WI38 (cell line): ENCODE data around the gene RBP5.

Experiments
- H3K4me3 ChIP-seq: 2 replicates; pipeline ENCODE4 v1.5.1; 2011; ENCODE audit warnings: low read depth, mild to moderate bottlenecking, control low read depth, low read length
- TF ChIP-seq, protein P1 (sequence below): IDR thresholded peaks from 2 replicates; pipeline ENCODE4 v1.5.1; 2012; ENCODE audit warnings: low read depth, mild to moderate bottlenecking, control low read depth, low read length

Gene RBP5

DNA sequence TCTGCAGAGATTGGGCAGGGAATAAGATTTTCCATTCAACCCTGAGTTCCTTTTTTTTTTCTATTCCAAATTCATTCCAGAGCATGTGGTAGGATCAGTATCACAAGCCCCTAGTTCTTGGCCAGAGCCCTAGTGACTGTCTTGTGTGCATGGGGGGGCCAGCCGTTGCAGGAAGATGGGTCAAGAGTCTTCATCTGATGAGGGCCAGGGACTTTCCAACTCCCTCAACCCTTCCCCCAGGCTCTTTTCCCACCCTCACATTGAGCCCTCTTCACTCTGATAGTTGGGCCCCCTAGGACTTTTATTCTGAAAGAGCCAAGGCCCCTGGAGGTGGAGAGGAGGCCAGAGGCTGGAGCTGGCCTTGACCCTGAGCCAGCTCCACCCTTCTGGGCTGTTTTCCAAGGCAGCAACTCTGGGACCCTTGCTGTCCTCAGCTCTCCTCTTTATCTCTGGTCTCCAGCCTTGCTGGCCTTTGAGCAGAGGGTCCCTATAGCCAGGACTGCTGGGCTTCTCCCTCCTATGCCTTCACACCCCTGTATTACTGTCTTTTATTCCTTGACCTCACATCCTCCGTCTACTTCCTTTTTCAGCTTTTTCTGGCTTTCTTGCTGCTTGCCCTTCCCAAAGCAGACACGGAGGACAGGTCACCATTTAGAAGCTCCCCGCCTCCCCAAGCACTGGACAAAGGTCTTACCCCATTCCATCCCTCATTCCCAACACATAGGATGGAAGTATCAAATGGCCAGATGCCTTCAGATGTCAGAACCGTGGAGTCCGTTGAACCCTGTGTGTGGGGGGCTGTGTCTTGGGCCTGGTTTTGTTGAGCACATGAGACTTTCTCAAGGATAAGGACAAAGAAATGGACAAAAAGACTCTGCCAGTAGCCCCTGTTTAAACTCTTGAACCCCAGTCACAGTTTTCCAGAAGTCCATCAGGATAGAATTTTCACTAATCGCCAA is 5.6 kb downstream of the RBP5 start:
- no peak overlapping the region for H3K4me3 ChIP-seq
- TF ChIP-seq, protein P1, sequence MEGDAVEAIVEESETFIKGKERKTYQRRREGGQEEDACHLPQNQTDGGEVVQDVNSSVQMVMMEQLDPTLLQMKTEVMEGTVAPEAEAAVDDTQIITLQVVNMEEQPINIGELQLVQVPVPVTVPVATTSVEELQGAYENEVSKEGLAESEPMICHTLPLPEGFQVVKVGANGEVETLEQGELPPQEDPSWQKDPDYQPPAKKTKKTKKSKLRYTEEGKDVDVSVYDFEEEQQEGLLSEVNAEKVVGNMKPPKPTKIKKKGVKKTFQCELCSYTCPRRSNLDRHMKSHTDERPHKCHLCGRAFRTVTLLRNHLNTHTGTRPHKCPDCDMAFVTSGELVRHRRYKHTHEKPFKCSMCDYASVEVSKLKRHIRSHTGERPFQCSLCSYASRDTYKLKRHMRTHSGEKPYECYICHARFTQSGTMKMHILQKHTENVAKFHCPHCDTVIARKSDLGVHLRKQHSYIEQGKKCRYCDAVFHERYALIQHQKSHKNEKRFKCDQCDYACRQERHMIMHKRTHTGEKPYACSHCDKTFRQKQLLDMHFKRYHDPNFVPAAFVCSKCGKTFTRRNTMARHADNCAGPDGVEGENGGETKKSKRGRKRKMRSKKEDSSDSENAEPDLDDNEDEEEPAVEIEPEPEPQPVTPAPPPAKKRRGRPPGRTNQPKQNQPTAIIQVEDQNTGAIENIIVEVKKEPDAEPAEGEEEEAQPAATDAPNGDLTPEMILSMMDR = no peak

DNA sequence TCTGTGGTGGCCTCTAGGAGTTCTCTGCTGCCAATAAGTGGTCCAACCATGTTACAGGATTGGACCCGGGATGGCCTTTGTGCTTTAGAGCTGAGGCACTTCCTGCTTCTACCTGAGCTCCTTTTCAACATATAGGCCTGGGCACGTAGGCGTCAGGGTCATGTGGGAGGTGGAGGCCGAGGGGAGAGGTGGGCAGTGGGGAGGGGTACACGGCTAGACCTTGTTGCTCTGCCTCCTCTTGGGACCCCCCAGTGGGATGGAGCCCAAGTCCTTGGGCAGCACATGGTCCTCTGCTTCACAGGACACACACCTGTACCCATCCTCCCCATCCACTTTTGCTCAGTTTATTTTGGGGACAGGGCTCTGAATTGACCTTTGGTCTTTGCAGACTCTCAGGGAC is 7.4 kb downstream of the RBP5 start:
- TF ChIP-seq, protein P1 = no peak
- no peak overlapping the region for H3K4me3 ChIP-seq

DNA sequence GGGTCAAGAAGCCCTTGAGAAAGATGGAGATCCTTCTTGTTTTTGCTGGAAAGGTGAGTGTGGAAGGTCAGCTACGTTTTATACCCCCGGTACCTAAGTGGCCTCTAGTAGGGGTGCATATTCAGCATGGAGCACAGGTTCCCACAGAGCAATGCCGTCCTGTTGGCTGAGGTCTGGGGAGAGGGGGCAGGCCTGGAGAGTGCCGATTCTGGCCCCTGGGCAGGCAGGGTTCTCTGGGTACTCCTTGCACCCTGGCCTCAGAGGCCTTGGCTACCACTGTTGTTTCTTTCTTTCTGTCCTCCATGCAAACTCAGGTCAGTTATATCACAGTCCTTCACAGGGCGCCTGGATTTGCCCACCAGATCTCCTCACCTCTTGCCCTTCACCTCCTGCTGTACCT is 8.5 kb downstream of the RBP5 start:
- H3K4me3 ChIP-seq = no peak overlapping the region
- TF ChIP-seq, protein P1 = no peak

DNA sequence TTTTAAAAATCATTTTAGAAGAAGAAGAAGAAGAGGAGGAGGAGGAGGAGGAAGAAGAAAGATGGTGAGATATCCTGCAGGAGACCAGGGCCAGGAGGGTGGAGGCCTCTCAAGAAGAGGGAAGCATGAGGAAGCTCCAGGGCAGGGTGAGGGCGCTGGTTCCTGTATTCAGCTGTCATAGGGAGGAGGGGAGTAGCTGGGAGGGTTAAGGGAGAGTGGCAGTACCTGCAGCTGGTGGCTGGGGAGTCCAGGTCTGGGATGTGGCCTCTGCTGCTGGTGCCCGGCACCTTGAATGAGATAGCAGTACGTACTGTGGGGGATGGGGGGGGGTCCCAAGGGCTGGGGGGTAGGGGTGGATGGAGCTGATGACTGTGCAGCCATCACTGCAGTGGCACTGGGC is 9.8 kb downstream of the RBP5 start:
- TF ChIP-seq, protein P1 = no peak
- H3K4me3 ChIP-seq = no peak overlapping the region

DNA sequence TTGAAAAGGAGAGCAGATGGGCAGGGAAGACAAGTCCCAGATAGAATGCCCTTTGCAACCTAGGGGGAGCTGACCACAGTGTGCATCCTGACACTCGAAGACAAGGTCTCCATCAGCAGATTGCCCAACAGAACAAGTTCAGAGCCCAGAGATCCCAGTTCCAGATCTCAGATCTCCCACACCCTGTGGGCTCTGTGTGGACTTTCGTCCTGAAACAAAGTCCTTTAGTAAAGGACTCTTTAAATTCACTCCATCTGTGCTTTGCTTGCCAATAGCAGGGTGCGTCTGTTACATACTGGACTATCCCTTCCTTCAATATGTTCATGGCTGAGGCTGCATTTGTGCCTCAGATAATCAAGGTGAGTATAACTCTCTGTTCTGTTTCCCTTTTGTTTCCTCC is 11.0 kb downstream of the RBP5 start:
- H3K4me3 ChIP-seq = no peak overlapping the region
- TF ChIP-seq, protein P1 = no peak

DNA sequence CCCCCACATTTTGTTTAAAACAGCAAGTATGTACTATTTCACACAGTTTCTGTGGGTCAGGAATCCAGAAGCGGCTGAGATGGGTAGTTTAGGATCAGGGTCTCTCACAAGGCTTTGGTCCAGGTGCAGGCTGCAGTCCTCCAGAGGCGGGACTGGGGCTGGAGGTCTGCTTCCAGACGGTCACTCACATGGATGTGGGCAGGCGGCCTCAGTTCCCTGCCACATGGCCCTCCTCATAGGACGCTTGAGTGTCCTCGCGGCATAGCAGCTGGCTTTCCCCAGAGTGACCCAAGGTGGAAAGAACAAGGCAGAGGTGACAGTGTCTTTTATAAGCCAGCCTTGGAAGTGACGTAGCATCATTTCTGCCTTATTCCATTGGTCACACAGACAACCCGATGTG is 11.8 kb downstream of the RBP5 start:
- TF ChIP-seq, protein P1 = no peak
- H3K4me3 ChIP-seq = no peak overlapping the region

DNA sequence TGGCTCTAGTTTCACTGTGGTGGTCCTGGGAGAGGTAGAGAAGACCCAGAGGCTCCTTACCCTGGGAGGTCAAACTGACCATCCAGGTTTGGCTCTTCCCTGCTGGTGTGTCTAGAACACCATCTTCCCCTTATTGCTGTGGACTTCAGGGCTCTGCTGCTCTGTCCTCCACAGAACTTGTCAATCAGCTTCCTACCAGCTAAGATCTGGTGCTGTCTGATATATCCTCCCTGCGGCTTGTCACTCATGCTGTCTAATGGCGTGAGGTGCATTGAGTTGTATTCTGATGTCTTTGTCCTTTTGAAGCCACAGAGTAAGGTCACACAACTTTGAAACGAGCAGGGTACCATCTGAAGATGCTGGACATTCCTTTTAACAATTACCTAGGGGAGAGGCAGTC is 12.5 kb downstream of the RBP5 start:
- no peak overlapping the region for H3K4me3 ChIP-seq
- TF ChIP-seq, protein P1 = no peak
